Endothelial cell (in vitro differentiated cells): ENCODE measurements around the gene TRAP1. TPM values are rescaled to one million over a fixed set of nuclear protein-coding genes. Genes with fewer than 3 reads are reported as not detected.
A peak's percentile ranks its signal among the peaks of the same experiment; 100 is the strongest.
"Not testable (repeated sequence)": the region's sequence is repeated elsewhere in the genome, so short reads cannot be mapped to it uniquely, and the experiment has no call there.

Source experiments
- DNase-seq: peaks from one replicate; pipeline ENCODE4 v3.0.0; 2021; ENCODE audit warnings: low spot score
- H3K27ac Mint-ChIP-seq: one replicate; pipeline ENCODE4 v1.8.0; 2021; ENCODE audit warnings: mixed read lengths, inconsistent platforms; ENCODE audit not compliant: unreplicated experiment
- H3K27me3 Mint-ChIP-seq: one replicate; pipeline ENCODE4 v1.8.0; 2021; ENCODE audit warnings: mild to moderate bottlenecking, moderate library complexity, mixed read lengths, inconsistent platforms; ENCODE audit not compliant: unreplicated experiment
- H3K36me3 Mint-ChIP-seq: one replicate; pipeline ENCODE4 v1.8.0; 2021; ENCODE audit warnings: mild to moderate bottlenecking, low read depth, mixed read lengths, inconsistent platforms; ENCODE audit not compliant: unreplicated experiment
- H3K4me1 Mint-ChIP-seq: one replicate; pipeline ENCODE4 v1.8.0; 2021; ENCODE audit warnings: mild to moderate bottlenecking, mixed read lengths, inconsistent platforms; ENCODE audit not compliant: unreplicated experiment
- H3K4me3 Mint-ChIP-seq: one replicate; pipeline ENCODE4 v1.8.0; 2021; ENCODE audit warnings: mild to moderate bottlenecking, mixed read lengths, inconsistent platforms; ENCODE audit not compliant: unreplicated experiment
- H3K9me3 Mint-ChIP-seq: one replicate; pipeline ENCODE4 v1.8.0; 2021; ENCODE audit warnings: mixed read lengths, inconsistent platforms; ENCODE audit not compliant: unreplicated experiment
- CTCF ChIP-seq: fragments of 200-600 bp; sonication (generic); IDR thresholded peaks from one replicate; pipeline ENCODE4 v1.5.0; 2021; ENCODE audit warnings: antibody characterized with exemption; ENCODE audit not compliant: unreplicated experiment
- total RNA-seq: library from RNA; stranded (reverse); fragmentation: NEBNext Ultra II Directional; extraction: Animal tissue kit (Norgen Biotek cat#: 25700); gene quantifications from one replicate; pipeline ENCODE4 v1.2.1, GENCODE V29; 2021; ENCODE audit not compliant: unreplicated experiment

Gene TRAP1
- total RNA-seq, 1 donor from 2014 or later, result 104 TPM

GRCh38 chr16:3661922-3662321 is 55.4 kb downstream of the TRAP1 start:
- H3K27ac Mint-ChIP-seq, result no peak overlapping the region
- peaks cover 45% of the 10 kb centered on the region for H3K36me3 Mint-ChIP-seq
- peaks cover 5% of the 10 kb centered on the region for H3K27me3 Mint-ChIP-seq
- H3K9me3 Mint-ChIP-seq, result no peaks in the 10 kb centered on the region
- no peak for TF ChIP-seq CTCF
- no peaks in the 10 kb centered on the region for H3K4me1 Mint-ChIP-seq
- no peak for DNase-seq
- H3K4me3 Mint-ChIP-seq, result no peak overlapping the region

DNA sequence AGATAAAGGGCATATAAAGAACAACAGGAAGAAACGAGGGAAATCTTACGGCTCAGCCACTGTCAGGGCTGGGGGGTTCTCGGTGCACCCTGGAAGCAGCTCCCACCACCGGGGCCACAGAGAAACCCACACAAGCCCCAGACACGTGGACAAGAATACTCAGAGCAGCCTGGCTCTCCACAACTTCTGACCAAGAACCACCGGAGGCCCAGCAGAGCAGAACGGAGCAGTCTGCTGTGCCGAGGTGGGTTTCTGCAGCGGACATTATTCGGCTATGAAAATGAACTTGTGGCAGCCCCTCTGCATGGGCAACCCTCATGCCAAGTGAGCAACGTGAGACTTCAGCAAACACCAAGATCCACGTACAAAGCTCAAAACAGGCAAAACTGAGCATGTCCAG is 56.0 kb downstream of the TRAP1 start:
- H3K4me3 Mint-ChIP-seq, result peak overlapping the region; percentile 71
- peak overlapping the region; percentile 80 for H3K27ac Mint-ChIP-seq
- no peak for TF ChIP-seq CTCF
- no peak for DNase-seq
- H3K36me3 Mint-ChIP-seq, result peaks cover 48% of the 10 kb centered on the region
- H3K27me3 Mint-ChIP-seq, result peaks cover 4% of the 10 kb centered on the region
- H3K4me1 Mint-ChIP-seq, result no peaks in the 10 kb centered on the region
- H3K9me3 Mint-ChIP-seq, result no peaks in the 10 kb centered on the region

DNA sequence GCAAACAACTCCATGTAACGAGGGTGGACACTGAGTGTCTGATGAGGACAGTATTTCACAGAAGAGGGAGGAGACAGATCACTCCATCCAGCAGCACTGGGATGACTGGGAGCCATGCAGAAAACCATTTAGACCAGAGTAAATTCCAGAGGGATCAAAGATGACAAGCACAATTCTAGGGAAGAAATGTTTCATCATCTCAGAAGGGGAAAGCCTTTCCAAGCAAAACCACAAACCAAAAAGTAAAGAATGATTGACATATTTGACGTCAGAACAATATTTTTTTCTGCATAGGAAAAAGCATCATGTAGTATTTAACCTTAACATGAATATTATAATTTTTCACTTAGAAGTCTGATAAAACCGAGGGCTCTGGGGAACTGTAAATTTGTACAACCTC is 58.1 kb downstream of the TRAP1 start:
- Mint-ChIP-seq H3K27me3 (peaks cover 6% of the 10 kb centered on the region), H3K4me1 (no peaks in the 10 kb centered on the region), H3K36me3 (peaks cover 47% of the 10 kb centered on the region), H3K4me3 (no peak overlapping the region), H3K9me3 (no peaks in the 10 kb centered on the region), H3K27ac (peak overlapping the region; percentile 9)
- no peak for DNase-seq
- TF ChIP-seq CTCF, result no peak

DNA sequence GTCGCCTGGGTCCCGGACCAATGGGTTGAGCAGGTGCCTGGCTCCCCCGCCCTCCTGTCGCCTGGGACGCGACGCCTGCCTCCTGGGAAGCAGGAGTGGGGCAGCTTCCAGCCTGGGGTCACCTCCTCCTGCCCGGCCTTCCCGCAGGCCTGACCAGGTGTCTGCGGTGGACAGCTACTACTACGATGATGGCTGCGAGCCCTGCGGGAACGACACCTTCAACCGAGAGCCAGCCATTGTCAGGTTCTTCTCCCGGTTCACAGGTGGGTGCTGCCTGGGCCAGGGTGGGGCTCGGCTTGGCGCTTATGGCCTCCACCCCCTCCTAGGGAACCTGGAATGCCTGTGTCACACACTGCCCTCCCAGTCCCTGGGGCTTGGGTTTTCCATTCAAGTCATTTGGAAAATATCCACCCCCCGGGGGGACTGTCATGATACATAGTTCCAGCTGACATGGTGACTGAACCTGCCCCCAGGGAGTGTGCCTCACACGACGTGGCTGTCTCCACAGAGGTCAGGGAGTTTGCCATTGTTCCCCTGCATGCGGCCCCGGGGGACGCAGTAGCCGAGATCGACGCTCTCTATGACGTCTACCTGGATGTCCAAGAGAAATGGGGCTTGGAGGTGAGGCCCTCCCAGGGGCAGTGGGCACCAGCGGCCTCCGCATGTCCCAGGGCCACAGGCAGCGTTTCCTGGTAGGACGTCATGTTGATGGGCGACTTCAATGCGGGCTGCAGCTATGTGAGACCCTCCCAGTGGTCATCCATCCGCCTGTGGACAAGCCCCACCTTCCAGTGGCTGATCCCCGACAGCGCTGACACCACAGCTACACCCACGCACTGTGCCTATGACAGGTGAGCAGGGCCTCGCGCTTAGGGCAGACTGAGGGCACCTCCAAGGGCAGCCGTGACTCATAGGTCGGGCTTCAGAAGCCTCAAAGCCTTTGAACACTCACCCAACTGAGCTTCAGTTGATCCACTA is 60.5 kb downstream of the TRAP1 start:
- Mint-ChIP-seq H3K4me1 (no peaks in the 10 kb centered on the region), H3K27ac (no peak overlapping the region), H3K36me3 (peaks cover 37% of the 10 kb centered on the region), H3K4me3 (no peak overlapping the region), H3K9me3 (no peaks in the 10 kb centered on the region), H3K27me3 (peaks cover 9% of the 10 kb centered on the region)
- TF ChIP-seq CTCF, result no peak
- DNase-seq, result no peak

GRCh38 chr16:3656160-3656490 is 61.2 kb downstream of the TRAP1 start:
- H3K9me3 Mint-ChIP-seq, H3K27ac Mint-ChIP-seq, DNase-seq, H3K4me3 Mint-ChIP-seq, H3K4me1 Mint-ChIP-seq, H3K27me3 Mint-ChIP-seq: not testable (repeated sequence)
- peaks cover 32% of the 10 kb centered on the region for H3K36me3 Mint-ChIP-seq
